Umbilical cord (tissue), 2 donors: ENCODE measurements around the gene UGT2A3. TPM values are rescaled to one million over a fixed set of nuclear protein-coding genes. Genes with fewer than 3 reads are reported as not detected.
A peak's percentile ranks its signal among the peaks of the same experiment; 100 is the strongest.
"Not testable (repeated sequence)": the region's sequence is repeated elsewhere in the genome, so short reads cannot be mapped to it uniquely, and the experiment has no call there.

Experiments
- DNase-seq: peaks from one replicate; pipeline ENCODE4 v3.0.0-alpha.2; 2015; ENCODE audit warnings: low spot score
- total RNA-seq: library from RNA; depleted of rRNA; stranded (reverse); fragments of >200 nt; gene quantifications from one replicate; pipeline ENCODE4 v1.2.3, GENCODE V29; 2014; ENCODE audit warnings: low replicate concordance; ENCODE audit not compliant: insufficient read depth

UGT2A3 gene
- total RNA-seq = 0.72 TPM

DNA sequence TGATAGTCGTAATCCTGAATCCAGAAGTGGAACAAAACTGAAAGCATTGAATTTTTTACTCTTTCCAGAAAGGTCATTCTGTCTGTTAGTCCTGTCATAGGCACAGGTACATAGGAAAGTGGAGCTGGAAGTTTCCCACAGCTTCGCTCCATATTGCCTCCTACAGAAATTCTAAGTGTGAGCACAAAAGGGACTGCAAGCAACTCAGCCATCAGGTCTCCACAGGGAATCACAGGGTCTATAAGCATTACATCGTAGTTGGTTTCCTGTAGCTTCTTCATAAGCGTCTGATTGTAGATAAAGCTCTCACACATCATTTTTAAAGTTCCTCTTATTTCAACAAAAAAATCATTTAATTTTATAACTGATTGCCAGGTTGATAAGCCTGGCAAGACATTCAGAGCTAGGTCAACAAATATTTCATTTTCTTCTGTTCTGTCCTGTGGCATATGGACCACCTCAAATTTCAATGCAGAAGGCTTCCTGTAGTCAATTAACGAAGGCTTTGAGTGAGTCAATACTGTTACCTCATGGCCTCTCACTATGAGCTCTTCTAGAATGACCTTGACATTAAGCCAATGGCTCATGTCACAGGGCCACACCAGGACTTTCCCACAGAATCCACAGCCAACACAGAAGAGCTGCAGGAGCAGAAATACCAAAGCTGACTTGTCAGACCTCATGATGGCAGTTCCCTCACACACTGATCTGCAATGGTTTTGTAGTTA lies at the start of gene UGT2A3:
TSS of gene UGT2A3 (minus strand) at position 727 of the 728 bp plus-strand sequence. CDS start at position 683, 44 bp downstream.
- DNase-seq = no peak

DNA sequence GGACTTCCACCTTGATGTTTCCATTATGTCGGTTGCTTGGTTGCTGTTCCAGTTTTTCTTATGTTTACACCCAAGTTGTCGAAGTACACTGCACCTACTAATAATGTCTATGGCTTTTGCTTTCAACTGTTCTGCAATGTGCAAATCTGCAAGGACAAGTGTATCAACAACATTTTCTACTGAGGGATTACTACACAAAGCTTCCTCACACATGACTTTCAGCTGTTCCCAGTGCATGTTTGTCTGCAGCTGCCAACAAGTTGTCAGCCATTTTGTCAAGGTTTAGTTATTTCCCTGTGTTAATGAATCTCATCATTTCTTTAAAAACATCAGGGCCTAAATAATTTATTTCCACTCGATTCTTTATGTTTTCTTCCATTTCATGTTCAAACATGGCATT lies 45.4 kb upstream of the UGT2A3 start:
- DNase-seq = peak; percentile 9

DNA sequence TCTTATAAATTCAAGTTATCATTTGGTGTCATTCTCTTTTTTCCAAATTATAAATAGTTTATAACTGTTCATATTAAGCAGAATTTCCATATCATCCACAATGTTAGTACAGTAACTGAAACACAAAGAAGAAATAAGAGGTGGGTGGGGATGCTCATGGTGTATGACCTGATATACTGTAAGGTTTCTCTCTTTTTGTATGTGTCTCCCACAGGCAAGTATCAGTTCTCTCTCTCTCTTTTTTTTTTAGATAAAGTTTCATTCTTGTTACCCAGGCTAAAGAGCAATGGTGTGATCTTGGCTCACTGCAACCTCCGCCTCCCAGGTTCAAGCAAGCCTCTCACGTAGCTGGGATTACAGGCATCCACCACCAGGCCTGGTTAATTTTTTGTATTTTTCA lies 43.7 kb upstream of the UGT2A3 start:
- no peak for DNase-seq

DNA sequence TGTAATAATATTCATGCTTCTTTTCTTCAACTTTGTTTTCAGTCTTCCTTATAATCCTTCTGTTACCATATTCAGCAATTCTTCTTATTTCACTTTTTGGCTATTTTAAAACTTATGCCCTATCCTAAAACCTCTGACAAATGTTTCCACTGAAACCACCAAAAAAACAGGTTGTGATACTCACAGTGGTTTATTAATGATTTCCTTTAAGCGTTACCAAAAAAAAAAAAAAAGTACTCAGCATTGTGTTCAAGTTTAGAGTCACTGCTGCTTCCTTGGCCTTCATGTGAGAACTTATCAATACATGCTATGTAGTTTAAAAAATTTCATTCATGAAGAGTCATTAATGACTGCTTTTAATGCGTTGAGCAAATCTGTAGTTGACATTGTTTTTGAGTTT lies 35.4 kb upstream of the UGT2A3 start:
- no peak for DNase-seq

DNA sequence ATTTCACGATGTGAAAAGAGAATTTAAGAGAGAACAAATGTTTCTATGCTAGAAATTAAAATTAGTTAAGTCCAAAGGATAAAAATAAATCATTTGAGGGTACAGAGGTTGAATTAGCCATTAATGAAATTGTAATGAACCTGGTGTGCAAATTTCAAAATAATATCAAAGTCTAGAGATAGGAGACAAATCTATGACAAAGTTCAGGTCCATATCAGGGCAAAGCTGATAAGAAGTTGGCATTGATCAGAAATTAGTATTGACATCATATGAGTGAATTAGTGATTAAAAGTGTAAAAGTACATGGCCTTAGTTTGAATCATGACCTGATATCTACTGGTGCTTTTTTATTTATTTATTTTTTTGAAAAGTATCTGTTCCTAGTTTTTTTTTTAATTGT lies 33.8 kb upstream of the UGT2A3 start:
- no peak for DNase-seq

DNA sequence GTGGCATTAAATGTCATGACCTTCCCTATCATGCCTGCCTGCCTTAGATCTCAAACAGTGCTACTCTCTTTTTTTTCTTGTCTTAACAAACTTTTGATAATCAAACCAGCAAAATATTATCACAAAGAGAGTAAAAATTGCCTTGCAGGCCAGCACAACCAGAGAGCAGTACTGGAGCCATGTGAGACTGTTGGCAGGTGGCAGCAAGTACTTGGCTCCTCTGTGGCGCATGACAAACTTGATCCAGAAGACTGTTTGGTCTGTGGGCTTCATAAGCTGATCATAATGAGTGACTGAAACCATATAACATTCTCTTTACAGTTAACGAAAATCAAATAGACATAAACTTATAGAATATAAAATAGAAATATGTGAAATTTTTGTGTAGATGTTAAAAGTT lies 33.3 kb upstream of the UGT2A3 start:
- no peak for DNase-seq

DNA sequence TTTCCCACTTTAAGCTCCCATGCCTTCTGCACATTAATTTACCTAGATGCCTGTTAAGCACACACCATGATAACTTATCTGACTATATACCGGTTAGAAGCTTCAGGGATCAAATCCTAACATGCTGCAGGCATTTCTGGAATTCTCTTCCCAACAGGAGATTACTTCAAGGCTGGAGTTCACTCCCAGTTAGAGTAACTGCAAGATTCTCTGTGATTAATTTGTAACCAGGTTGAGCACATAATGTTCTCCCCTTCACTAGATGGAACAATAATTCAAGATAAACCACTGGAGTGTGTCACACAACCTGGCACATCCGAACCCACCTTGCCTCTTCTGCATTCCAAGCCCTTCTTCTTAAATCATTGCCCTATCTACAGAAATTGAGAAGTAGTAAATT lies 11.8 kb upstream of the UGT2A3 start:
- DNase-seq = peak; percentile 87

DNA sequence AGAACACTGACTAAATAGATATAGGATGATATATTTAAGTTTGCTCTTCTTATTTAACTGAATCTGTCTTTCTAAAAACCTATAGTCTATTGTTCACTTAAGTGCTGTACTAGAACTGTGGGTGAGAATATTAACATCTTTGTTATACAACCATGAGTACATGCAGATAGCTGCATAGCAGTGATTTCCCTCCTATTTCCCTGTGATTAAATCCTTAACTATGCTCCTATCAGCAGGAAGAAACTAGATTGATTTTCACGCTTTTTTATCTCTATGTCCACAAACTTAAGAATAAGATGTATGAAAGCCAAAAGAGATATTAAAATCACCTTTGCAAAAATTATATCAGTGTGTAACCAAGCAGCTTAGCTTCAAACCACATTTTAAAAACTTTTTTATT lies 11.3 kb upstream of the UGT2A3 start:
- no peak for DNase-seq

DNA sequence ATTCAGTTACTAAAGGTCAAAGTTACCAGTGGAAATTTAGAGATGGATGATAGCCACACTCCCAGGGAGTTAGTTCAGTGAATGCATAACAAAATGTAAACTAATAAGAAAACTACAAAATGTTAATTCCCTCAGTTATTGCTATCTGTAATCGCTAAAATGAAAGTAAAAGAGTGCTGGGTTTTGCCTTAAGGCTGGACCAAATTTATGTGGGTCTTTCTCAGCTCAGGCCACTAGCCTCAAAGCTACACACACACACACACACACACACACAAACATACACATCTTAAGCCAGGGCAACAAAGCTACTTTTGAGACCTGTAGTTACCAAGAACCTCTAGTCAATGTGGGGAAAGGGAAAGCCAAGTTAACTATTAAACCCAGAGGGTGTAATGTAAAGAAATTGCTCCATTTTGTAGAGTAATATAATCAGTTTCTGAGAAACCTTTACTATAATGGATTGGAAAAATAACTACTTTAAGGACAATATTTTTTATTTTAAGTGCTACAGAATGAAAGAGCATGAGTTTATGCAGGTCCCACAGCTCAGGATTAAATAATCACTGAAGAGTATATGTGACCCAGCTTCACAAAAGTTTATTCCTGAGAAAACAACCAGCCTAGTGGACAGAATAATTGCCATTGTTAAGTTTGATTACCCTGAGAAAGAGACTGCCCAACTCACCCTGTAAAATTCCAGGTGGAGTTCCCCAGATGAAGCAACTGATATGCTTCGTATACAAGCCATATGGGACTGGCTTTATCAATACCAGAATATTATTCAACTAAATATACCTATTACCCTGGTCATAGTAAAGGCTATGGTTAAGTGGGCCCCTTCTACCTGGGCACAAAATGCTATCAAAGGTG lies 8.9 kb upstream of the UGT2A3 start:
- no peak for DNase-seq

DNA sequence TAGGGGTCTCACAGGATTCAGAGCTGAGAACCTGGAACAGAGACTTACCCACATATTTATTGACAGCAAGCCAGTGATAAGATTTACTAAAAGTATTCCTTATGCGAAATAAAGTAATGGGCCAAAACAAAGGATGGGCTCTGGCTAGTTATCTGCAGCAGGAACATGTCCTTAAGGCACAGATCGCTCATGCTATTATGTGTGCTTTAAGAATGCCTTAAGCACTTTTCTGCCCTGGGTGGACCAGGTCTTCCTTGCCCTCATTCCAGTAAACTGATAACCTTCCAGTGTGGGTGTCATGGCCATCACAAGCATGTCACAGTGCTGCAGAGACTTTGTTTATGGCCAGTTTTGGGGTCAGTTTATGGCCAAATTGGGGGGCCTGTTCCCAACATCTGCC lies 7.5 kb upstream of the UGT2A3 start:
- DNase-seq = not testable (repeated sequence)

DNA sequence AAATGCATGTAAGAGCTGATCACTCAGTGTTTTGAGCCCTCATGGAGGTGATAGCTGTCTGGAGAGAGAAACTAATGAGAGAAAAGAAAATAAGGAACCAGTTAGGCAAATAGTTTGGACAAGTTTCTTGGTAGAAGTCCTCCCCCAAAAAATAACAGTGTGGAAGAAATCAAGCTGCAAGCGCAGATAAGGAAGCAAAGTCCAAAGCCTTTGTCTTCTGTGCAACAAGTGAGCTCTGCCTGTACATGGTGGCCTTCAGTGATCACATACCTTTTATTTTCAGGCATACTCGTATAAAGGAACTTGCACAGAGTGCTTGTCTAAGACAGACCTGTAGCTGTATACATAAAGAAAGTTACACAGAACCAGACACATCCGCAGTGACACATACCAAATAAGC lies 2.5 kb upstream of the UGT2A3 start:
- no peak for DNase-seq

DNA sequence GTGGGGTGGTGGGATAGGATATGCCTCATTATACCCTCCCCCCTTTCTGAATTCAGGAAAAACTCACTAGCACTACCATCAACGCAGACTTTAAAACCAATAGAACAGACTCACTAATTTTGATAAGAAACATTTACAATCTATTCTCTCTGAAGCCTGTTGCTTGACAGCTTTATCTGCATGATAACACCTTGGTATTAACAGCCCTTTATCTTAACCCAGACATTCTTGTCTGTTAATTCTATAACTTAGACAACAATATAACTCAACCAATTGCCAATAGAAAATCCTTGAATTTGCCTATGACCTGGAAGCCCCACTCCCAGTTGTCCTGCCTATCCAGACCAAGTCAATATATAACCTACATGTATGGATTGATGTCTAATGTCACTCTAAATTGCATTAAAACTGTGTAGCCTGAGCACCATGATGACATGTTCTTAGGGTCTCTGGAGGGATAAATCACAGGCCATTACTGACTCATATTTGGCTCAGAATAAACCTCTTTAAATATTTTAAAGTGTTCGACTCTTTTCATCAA lies 1.5 kb upstream of the UGT2A3 start:
- DNase-seq = no peak

DNA sequence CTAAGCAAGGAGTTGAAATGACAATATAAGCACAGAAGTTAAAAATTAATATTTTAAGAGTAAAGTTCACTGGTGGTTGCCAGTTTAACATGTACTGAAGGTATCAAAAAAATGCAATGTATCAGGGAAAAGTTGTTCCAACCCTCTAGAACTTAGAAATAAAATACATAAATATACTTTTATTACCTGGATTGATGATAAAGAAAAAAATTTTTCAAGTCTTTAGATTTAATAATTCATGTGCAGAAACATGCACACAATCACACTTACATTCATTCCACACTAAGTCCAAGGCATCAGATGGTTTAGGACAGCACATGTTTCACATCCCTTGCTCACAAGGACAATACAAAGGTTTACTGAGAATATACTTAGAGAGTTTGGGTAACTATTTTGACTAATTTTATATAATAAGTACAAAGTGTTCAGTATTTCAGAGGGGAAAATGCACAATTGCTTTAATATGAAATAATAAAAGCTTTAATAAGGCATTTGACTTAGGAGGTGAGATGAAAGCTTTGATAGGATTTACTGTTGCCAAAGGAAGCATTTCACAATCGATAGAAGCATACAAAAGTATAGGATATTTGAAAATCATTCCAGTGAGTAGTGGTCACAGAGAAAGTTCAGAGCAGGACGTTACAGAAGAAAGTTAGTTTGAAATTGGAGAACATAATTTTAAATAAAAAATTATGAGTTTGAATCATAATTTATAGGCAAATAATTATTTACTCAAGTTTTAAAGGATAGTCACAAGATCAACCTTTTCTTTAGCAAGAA lies 392 bp upstream of the UGT2A3 start:
- DNase-seq = no peak

DNA sequence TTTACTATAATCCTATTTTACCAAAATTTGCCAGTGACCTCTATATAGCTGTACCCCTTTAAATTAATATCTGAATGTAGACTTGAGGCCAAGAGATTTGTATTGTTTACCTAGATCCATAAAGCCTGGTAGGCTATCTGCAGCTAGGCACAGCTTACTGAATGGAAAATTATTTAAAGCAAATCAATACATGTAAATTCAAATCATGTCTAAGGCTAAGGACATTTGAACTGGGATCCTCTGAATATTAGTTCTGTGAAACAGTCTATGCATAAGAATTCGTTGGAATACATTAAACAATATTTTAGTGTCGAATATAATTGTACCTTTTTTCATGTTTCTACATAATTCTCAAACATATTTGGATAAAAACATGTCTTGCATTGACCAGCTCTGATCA lies 1.6 kb downstream of the UGT2A3 start:
- DNase-seq = no peak

DNA sequence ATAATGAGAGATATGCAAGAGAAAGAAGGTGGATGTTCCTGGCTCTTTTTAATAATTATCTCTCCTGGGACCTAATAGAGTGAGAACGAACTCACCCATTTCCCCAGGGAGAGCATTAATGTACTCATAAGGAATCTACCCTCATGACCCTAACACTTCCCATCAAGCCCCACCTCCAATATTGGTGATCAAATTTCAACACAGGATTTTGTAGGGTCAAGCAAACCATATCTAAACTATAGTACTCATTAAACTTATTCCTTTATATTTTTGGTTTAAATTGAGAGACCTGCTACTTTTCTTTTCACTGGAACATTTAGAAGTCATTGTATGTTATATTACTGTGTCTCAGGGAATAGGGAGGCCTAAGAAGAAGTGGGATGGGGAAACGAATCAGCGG lies 2.6 kb downstream of the UGT2A3 start:
- DNase-seq = no peak

DNA sequence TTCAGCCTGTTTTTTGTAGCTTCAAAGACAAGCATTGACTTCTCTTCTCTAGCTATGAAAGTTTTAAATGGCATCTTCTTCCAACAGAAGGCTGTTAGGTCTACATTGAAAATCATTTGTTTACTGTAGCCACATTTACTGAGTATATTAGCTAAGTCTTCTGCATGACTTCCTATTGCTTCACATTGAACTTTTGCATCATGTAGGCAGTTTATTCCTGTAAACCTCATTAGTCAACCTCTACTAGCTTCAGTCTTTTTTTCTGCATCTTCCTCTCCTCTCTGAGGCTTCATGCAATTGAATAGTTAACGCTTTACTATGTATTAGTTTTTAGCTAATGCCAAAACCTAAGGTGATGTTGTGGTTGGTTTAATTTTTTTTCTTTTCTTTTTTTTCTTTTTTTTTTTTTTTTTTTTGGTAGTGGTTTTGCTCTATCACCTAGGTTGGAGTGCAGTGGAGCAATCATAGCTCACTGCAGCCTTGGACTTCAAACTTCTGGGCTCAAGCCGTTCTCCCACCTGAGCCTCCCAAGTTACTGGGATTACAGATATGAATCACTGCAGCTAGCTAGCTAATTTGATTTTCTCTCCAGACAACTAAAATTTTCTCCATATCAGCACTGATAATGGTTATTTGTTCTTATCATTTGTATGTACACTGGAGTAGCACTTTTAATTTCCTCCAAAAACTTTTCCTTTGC lies 3.4 kb downstream of the UGT2A3 start:
- no peak for DNase-seq

DNA sequence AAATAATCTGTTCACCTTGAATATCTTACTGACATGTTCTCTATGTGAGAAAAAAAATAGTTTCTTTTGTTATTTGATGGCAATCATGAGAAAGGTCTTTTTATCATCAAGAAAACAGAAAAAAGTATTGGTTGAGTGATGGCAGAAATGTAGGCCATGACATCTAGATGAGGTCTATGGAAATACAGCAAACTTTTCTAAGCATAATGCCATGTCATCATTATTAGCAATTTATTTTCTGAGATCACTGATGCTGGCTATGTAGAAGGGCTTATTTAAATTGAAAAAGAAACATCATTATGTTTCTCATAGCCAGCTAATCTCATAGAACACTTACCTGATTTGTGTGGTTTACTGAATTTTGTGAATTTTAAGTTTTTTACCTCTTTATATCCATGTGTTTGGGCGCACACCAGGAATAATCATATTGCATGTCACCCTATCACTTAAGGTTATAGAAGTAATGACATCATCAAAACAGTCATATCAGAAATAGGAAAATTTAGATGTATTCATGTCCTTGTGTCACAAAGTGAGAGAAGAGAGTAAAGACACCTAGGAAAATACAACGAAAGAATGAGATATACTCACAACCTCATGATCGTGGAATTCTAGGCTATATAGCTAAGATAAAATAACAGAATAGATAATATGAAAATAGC lies 22.4 kb downstream of the UGT2A3 start:
- DNase-seq = no peak

DNA sequence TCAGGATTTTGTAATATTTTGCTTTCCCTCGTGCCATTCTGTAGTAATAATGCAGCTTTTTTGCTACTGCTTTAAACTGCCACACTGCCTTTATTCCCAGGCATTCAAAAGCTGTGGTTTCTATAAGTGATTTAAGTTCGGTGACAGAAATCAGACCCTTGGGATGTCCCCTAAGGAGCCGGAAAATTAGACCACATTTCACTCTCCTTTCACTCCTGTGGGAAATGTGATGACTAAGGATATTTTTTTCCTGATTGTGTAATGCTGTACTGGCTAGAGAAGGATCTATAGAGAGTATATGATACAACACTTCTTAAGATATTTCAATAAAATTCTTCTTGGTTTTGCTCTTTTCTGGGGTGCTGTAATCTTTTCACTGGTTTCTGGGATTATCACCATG lies 24.4 kb downstream of the UGT2A3 start:
- no peak for DNase-seq

DNA sequence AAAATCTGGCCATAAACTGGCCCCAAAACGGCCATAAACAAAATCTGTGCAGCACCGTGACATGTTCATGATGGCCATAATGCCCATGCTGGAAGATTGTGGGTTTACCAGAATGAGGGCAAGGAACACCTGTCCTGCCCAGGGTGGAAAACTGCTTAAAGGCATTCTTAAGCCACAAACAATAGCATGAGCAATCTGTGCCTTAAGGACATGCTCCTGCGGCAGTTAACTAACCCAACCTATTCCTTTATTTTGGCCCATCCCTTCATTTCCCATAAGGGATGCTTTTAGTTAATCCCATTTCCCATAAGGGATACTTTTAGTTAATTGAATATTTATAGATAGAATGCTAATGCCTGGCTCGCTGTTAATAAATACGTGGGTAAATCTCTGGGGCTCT lies 29.4 kb downstream of the UGT2A3 start:
- DNase-seq = not testable (repeated sequence)

DNA sequence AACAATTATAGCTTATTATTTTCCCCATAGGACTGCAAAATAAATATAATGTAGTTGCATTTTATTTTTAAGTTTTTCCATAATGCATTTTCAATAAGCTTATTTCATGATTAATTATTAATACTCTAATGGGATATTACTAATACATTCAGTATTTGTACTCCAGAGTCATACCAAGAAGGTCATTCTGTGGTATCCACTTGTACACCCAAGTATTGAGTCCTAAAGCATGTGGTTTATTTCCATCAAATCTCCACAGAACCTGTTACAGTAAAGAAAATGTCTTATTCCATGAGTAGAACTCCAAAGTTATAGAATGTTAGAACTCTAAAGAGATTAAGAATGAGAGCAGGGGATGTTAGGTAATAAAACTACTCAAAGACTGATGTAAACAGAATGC lies 30.6 kb downstream of the UGT2A3 start:
- DNase-seq = no peak

DNA sequence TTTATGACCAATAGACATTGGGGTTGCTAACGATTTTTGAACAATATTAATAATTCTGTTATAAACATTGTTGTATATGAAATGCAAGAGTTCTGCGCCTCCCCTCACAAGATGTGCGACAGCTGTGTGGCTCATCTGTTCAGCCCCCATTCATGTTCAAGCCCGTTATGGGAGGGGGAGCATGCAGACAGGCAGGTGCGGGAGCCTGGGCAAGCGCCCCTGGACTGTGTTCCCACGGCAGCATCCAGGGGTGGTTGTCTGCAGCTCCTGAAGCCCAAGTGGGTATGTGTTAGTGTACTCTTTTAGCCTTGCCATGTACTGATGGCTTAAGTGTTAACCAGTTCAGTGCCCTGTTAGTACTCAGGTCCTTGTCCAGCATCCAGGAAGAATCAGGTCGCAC lies 34.6 kb downstream of the UGT2A3 start:
- no peak for DNase-seq
